GM18520 (cell line): Measurements from ENCODE around the gene CUL7.
A peak's percentile ranks its signal among the peaks of the same experiment; 100 is the strongest.

Source experiments
- ATAC-seq: cut with Tn5 transposase; IDR thresholded peaks from one replicate; pipeline ENCODE4 v1.9.1; 2021; ENCODE audit not compliant: unreplicated experiment

Gene CUL7

DNA sequence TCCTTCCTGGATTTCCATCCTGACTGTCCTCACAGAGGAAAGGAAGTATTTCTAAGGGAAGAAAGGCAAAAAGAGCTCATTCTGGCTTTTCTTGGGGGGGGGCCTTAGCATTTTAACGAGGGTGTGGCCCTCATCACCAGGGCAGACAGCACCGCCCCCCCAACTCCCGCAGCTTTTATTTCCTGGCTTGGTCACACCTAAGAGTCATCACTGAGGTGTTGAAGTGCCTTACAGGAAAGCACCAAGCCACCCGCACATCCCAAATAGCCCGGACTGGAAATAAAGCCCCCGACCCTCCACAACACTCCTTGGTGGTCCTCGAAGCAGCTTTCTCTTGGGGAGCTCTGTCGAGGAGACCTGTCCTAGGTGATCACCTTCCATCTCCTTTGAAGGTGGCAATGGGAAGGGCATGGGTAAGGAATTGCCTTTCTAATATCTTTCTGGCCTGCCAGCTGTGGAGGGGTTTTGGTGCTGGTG lies 23.7 kb upstream of the CUL7 start:
- ATAC-seq = no peak

DNA sequence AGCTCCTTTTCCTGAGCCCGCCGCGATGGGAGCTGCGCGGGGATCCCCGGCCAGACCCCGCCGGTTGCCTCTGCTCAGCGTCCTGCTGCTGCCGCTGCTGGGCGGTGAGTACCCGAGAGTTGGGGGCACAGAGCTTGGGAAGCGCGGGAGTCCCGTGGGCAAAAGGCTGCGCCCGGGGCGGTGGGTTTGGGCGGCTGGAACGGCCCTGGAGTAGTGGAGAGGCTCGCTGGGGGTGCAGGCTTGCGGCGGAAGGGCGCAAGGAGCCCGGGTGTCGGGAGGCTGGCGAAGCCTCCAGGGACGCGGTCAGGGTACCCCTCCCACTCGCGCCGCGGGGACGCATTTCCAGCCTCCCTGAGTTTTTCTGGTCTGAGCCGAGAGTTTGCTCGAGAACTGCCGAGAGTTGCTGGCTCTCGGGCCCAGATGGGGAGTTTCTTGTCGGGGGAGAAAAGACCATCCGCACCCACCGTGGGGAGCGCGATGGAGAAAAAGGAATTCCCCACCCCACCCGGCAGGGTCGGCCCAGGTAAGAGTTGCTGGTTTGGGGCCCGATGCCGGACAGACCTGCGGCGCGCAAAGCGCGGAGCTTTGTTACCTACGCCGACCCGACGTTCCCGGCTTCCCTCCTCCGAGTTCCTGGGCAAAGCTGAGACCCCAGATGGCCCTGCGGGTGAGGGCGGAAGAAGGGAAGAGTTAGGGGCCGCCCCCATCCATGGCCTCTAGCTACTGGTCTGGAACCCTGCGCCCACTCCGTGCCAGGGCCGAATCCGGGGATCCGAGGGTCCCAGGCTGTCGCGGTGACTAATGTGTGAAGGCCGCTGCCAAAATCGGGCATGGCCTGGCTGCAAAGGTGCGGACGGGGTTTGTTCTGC lies 23.0 kb upstream of the CUL7 start:
- no peak for ATAC-seq

GRCh38 chr6:43075670-43076463 lies 22.2 kb upstream of the CUL7 start, which contains the start of gene PTK7:
PTK7 (plus strand) TSS chr6:43076314; CDS start chr6:43076489, 175 bp downstream.
- ATAC-seq = no peak

DNA sequence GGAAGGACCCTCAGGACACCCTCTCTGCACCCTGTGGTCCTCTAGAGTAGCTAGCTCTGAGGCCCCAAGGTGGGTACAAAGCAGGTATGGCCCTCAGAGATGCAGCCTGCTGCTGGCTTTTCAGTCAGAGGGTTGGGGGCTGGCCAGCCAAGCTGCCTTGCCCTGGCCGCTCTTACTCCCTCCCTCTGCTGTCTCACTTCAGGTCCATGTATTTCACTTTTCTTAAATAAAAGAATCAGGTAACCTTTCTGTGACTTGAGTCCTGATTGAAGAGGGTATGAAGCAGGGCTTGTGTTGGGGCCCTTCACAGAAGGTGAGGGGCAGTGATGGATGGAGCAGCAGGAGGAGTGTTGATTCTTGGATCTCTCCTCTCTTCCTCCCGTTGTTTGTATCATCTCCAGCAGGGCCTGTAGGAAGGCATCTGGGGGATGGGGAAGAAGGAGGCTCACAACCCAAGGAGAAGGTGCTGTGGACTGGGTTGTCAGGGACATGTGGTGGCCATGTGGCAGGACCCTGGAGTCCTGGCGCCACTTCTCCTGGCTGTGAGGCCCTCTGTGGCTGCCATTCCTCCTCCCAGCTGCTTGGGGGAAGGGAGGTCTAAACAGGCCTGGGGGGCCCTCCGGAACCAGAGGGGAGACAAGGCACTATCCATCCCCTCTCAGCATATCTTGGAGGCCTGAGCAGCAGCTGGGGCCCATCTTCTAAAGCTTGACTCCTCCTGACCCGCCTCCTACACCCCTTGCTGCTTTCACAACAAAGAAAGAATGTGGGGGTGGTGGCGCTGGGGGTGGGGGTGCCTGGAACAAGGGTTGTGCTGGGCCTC lies 21.4 kb upstream of the CUL7 start:
- no peak for ATAC-seq

- ATAC-seq = no peak
Observed at GRCh38 chr6:43070028-43070632, 16.5 kb upstream of the CUL7 start.

DNA sequence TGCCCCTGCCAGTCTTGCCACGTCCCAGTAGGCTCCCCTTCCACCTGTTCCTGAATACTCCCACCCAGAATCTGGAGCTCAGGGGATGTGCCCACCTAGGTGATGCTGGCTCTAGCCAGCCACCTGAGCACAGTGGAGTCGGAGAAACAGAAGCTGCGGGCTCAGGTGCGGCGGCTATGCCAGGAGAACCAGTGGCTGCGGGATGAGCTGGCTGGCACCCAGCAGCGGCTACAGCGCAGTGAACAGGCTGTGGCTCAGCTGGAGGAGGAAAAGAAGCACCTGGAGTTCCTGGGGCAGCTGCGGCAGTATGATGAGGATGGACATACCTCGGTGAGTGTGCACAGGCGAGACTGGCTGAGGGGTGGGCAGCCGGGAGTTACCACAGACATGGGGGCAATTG lies 9.2 kb upstream of the CUL7 start:
- no peak for ATAC-seq

GRCh38 chr6:43061861-43062260 lies 8.2 kb upstream of the CUL7 start:
- ATAC-seq = no peak

GRCh38 chr6:43060755-43061633 lies 7.3 kb upstream of the CUL7 start:
- ATAC-seq = no peak

DNA sequence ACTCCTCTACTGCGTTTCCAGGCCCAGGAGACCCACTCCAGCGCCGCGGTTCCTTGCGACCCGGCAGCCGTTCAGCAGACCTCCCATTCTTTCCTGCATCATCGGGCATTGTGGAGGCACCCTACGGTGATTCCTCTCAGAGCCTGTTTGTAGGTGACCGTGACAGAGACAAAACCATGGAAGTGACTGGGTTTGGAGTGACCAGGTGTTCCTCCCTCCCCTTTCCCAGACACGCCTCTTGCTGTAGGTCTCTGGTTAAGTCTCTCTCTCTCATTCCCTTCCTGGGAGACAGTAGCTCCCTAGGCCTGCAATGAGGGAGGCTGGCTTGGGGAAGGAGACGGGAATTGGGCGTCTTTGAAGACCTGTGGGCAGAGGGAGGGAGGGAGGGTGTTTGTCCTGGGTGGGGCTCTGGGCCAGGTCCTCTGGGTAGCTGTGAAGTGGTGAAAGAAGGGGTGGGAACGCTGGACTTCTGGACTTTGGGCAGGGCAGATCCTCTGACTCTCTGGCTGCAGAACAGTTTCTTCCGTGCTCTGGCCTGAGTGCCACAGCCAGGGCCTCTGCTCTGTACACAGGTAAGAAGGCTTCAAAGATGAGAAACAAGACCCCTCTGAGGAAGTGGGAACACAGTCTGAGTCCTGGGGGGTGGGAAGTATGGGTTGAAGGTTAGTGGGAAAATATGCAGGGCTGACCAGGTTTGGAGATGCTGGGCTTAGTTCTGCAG lies 6.5 kb upstream of the CUL7 start:
- ATAC-seq = no peak

DNA sequence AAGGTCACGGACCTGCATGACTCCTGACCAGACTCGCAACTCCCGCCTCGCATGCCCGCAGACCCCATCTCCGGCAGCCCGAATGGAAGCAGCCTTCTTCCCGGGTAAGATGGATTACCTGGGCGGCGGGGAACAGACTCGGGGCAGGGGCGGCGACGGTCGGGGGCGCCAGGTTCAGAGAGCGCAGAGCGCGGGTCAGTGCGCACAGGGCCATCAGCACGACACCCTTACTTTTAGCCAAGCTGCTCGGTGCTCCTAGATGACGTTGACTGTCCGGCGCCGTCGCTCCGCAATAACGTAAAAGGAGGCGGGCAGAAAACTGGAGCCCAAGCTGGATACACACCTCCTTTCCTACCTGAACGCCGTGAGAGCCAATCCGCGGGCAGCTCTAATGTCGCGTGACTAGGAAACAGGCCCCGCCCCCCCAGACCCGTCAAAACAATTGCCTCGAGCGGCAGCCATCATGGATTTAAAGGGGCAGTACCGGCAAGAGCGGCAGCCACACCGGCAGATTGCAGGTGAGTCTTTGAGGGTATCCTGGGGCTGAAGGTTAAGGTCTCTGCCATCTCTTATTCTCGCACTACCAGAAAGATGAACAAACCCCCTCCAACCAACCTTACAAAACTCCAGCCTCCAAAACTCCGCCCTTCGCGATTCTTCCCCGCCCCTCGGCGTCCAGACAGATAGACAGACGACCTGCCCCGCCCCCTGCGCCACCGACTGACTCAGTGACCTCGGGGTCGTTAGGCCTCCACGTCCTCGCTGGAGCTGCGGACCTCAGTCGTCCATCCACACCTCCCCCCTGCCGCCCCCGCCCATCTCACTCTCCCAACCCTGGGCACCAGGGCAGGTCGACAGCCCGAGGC lies 5.8 kb upstream of the CUL7 start, which contains the start of the genes KLC4 and MRPL2:
KLC4 (plus strand) TSS at position 464 of the 866 bp plus-strand sequence. CDS start 1,705 bp downstream, outside the sequence.
MRPL2 (minus strand) TSS at position 267 of the 866 bp plus-strand sequence; CDS start at position 214, 53 bp downstream.
- peak; percentile 95 for ATAC-seq

GRCh38 chr6:43058531-43058930 lies 4.9 kb upstream of the CUL7 start:
- no peak for ATAC-seq

GRCh38 chr6:43055966-43056365 lies 2.3 kb upstream of the CUL7 start:
- no peak for ATAC-seq

DNA sequence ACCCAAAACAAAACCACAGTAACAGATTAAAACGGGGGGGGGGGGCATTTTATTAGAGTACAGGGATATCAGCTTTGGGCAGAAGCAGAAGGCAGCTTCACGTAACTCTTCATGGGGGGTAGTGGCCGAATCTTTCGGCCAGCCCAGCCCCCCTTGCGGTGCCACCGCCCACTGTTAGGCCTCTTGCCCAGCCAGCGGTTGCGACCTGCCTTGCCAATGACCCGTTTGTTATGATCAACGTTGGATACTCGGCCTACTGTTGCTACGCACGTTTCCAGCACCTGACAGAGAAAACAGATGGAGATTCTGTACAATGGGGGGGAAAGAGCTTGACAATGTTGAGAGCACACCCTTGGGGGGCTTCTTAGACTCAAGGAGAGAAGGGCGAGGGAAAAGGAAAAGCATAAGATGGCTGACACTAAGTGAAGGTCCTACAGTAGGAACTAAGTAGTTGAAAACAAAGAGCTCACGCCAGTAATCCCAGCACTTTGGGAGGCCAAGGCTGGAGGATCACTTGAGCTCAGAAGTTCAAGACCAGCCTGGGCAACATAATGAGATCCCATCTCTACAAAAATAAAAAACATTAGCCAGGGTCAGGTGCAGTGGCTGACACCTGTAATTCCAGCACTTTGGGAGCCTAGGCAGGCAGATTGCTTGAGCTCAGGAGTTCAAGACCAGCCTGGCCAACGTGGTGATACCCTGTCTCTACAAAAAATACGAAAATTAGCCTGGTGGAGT lies 724 bp upstream of the CUL7 start:
- ATAC-seq = no peak

GRCh38 chr6:43052842-43053544 lies 658 bp downstream of the CUL7 start:
- no peak for ATAC-seq

DNA sequence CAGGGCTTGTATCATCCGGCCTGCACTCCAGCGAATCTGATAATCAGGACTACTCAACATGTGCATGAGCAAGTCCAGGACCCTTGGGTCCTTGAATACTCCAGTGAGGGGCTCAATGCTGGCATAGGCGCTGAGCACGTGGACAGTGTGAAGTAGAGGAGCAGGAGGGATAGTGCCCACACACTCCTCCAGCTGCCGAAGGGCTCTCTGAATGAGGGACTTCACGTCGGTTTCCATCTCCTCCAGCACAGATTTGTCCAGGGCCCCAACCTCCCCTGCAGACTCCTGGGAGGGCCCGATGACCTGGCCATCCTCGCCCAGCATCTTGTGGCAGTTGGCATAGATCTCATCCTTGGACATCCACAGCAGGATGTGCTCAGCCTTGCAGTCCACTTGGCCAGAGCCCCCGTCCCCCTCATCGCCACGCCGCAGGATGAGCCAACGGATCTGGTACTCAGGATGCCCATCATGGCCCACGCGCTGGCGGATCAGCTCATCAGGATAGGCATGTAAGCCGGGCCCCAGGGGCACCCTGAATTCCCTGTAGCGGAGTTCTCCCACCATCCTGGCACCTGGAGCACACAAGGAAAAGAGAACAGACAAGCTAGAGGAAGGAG lies 1.3 kb downstream of the CUL7 start:
- no peak for ATAC-seq

DNA sequence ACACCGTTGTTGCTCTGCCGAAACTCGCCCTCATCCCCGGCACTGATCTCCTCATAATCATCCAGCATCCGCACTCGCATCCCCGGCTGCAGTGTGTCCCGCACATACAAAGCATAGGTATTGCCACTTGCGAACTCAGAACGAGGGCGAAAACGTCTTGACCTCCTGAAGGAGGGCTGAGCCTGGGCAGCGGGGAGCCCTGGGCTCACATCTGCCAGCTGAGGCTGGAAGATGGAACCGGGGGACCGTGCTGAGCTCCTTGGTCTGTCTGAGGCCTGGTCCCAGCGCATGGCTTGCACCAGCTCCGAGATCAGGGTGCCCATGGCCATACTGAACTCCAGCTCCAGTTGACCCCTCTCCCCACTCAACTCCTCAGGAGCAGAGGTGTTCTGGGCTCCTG lies 2.7 kb downstream of the CUL7 start:
- no peak for ATAC-seq
